ENCODE data around the gene ZBTB7C. TPM values are rescaled to one million over a fixed set of nuclear protein-coding genes. Genes with fewer than 3 reads are reported as not detected.

Gene ZBTB7C
- total RNA-seq, 1 experiment from 2014 or later: 0.33 TPM

DNA sequence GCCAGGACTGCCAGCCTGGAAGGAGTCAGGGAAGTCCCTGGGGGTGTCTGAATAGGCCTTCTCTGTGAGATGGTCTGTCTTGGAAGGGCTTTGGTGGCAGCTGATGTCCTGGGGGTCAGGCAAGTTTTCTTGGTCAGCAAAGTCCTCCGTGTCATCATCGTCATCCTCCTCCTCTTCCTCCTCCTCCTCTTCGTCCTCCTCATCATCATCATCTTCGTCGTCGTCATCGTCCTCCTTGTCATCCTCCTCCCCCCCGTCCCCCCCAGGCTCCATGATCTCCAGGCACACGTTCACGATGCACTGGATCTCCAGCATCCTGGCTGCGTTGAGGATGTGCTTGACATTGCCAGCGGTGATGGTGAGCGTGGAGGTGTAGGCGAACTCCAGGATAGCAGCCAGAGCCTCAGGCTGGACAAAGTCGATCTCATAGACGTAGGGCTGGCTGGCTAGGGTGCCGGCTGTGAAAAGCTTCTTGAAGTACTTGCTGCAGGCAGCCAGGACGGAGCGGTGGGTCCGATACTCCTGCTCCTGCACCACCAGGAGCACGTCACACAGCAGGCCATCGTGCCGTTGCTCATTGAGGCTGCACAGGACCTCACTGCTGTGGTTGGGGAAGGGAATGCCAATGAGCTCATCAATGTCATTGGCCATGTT lies 368.6 kb downstream of the ZBTB7C start:
- WGBS (ENCODE audit: extremely low coverage, insufficient read length, low lambda C conversion rate): no CpG with 5 or more reads among the region's 23 CpGs

More for the DNA sequence above, 368.6 kb downstream of the ZBTB7C start:
- H3K4me1 ChIP-seq (ENCODE audit: insufficient read depth, low read length): no peaks in the 10 kb centered on the region
- no peak overlapping the region for H2AK5ac ChIP-seq (ENCODE audit: insufficient read length, low read length)
- no peak overlapping the region for H3K27ac ChIP-seq (ENCODE audit: insufficient read length, low read depth, low read length)
- no peak overlapping the region for H3K4me2 ChIP-seq (ENCODE audit: insufficient read depth, insufficient read length, low read length)
- H3K23ac ChIP-seq (ENCODE audit: insufficient read length, low read depth, low read length): no peak overlapping the region
- H3K14ac ChIP-seq (ENCODE audit: insufficient read depth, low read length): no peak overlapping the region
- Mint-ChIP-seq H3K4me3 (no peak overlapping the region), H3K27me3 (ENCODE audit: low read depth) (peaks cover 7% of the 10 kb centered on the region), H3K27ac (no peak overlapping the region), H3K36me3 (ENCODE audit: insufficient read depth in 1 of 3, low read depth in 3 of 3) (peaks cover 0 to 3% (median 0%) of the 10 kb centered on the region in 3 experiments; a peak in 1 of 7 replicates), H3K4me1 (peaks cover 0 to 3% of the 10 kb centered on the region in 2 experiments; a peak in 2 of 4 replicates), H3K9me3 (peaks cover 0 to 9% of the 10 kb centered on the region in 2 experiments; a peak in 3 of 5 replicates)
- no peak overlapping the region for H3K18ac ChIP-seq (ENCODE audit: insufficient read length, low read depth, low read length)
- no peak overlapping the region for H4K5ac ChIP-seq (ENCODE audit: insufficient read length, low read depth, low read length)
- no peak for DNase-seq
- no peak overlapping the region for H2BK20ac ChIP-seq (ENCODE audit: low read depth, low read length, poor library complexity, severe bottlenecking)
- no peak overlapping the region for H4K91ac ChIP-seq (ENCODE audit: insufficient read length, low read depth, low read length)
- no peak for TF ChIP-seq CTCF (conservative IDR thresholded peaks at IDR 0.05)
- no peak overlapping the region for H2BK12ac ChIP-seq (ENCODE audit: insufficient read length, low read depth, low read length)
- H3T11ph ChIP-seq (ENCODE audit: low read length): no peak overlapping the region
- H3K9me3 ChIP-seq (ENCODE audit: control insufficient read depth, low read depth, low read length): no peaks in the 10 kb centered on the region
- H3K27me3 ChIP-seq (ENCODE audit: insufficient read depth, low read length): no peaks in the 10 kb centered on the region
- no peaks in the 10 kb centered on the region for H3K79me2 ChIP-seq (ENCODE audit: insufficient read depth, low read length)
- no peak overlapping the region for H3K56ac ChIP-seq (ENCODE audit: insufficient read length, low read depth, low read length)
- H2BK120ac ChIP-seq (ENCODE audit: low read depth, low read length, poor library complexity, severe bottlenecking): no peak overlapping the region
- no peaks in the 10 kb centered on the region for H3K23me2 ChIP-seq (ENCODE audit: insufficient read length, low read depth, low read length, poor library complexity, severe bottlenecking)
- no peak overlapping the region for H4K8ac ChIP-seq (replicated peaks; ENCODE audit: insufficient read length, low read depth, low read length)
- no peak overlapping the region for H3K4ac ChIP-seq (ENCODE audit: low read depth, low read length)
- no peaks in the 10 kb centered on the region for H3K79me1 ChIP-seq (ENCODE audit: insufficient read depth, low read depth, low read length, poor library complexity, severe bottlenecking)
- H2AFZ ChIP-seq (ENCODE audit: low read length): no peak overlapping the region
- no peaks in the 10 kb centered on the region for H4K20me1 ChIP-seq (ENCODE audit: control insufficient read depth, insufficient read depth, insufficient read length)
- no peak overlapping the region for H3K9ac ChIP-seq (ENCODE audit: extremely low read depth, insufficient read length, low read length)
- no peak overlapping the region for H2BK5ac ChIP-seq (ENCODE audit: insufficient read length, low read length)
- no peak overlapping the region for H2BK15ac ChIP-seq (ENCODE audit: low read depth, low read length)

All from H9 (cell line).